CD4-positive, alpha-beta T cell treated with Interleukin-1 beta for 1 hour (primary cell): ENCODE results near the gene CASP8.
A peak's percentile ranks its signal among the peaks of the same experiment; 100 is the strongest.

ENCODE experiments used
- DNase-seq, 2 donors: peaks; one replicate each; pipeline ENCODE4 v3.0.0-alpha.2; 2020 to 2022

CASP8 gene

GRCh38 chr2:201260302-201260800 lies at the start of gene CASP8:
Gene CASP8 (plus strand): TSS chr2:201260536. CDS start chr2:201266487, 5,951 bp downstream.
- DNase-seq, result peak; percentile 82

- DNase-seq, result no peak
Measured at GRCh38 chr2:201215963-201216362, 44.4 kb upstream of the CASP8 start.

GRCh38 chr2:201216918-201217317 lies 43.4 kb upstream of the CASP8 start:
- DNase-seq, result no peak

- no peak for DNase-seq
Measured at GRCh38 chr2:201218780-201219179, 41.6 kb upstream of the CASP8 start.

GRCh38 chr2:201219328-201220096 lies 40.8 kb upstream of the CASP8 start:
- no peak for DNase-seq

- no peak for DNase-seq
Measured at GRCh38 chr2:201220102-201220570, 40.2 kb upstream of the CASP8 start.

GRCh38 chr2:201223089-201224073 lies 37.0 kb upstream of the CASP8 start:
- no peak for DNase-seq

- DNase-seq, result no peak
Measured at GRCh38 chr2:201228271-201228911, 31.9 kb upstream of the CASP8 start.

GRCh38 chr2:201228912-201229290 lies 31.4 kb upstream of the CASP8 start:
- DNase-seq, result no peak

- DNase-seq, result peak; percentile 91 to 94
Measured at GRCh38 chr2:201231781-201232466, 28.4 kb upstream of the CASP8 start.

- DNase-seq, result no peak
Measured at GRCh38 chr2:201232467-201232815, 27.9 kb upstream of the CASP8 start.

GRCh38 chr2:201233192-201233811 lies 27.0 kb upstream of the CASP8 start:
- peak; percentile 84 to 89 for DNase-seq

- DNase-seq, result peak in 1 of 2 donors; percentile 18
Measured at GRCh38 chr2:201233812-201234662, 26.3 kb upstream of the CASP8 start.

- DNase-seq, result no peak
Measured at GRCh38 chr2:201234663-201235135, 25.6 kb upstream of the CASP8 start.

- peak; percentile 60 to 83 for DNase-seq
Measured at GRCh38 chr2:201235860-201236811, 24.2 kb upstream of the CASP8 start.

- no peak for DNase-seq
Measured at GRCh38 chr2:201237486-201238123, 22.7 kb upstream of the CASP8 start.

GRCh38 chr2:201239167-201239935 lies 21.0 kb upstream of the CASP8 start:
- peak; percentile 28 to 50 for DNase-seq
